ENCODE measurements around the gene PELI2. TPM values are rescaled to one million over a fixed set of nuclear protein-coding genes. Genes with fewer than 3 reads are reported as not detected.

The PELI2 gene
- total RNA-seq, 1 donor, result 14.1 TPM

- Histone ChIP-seq H3K4me3 (ENCODE audit: insufficient read depth, low read length) (no peak overlapping the region), H3K4me2 (ENCODE audit: insufficient read depth, low read length) (no peak overlapping the region), H2AFZ (ENCODE audit: low read length) (no peak overlapping the region), H3K36me3 (ENCODE audit: insufficient read depth, low read length) (no peaks in the 10 kb centered on the region), H3K79me2 (ENCODE audit: insufficient read depth, low read length) (no peaks in the 10 kb centered on the region), H3K9me3 (ENCODE audit: low read depth, low read length) (no peaks in the 10 kb centered on the region), H3K4me1 (ENCODE audit: insufficient read depth, low read length) (peaks cover 11% of the 10 kb centered on the region), H3K27me3 (ENCODE audit: insufficient read depth, low read length) (no peaks in the 10 kb centered on the region), H3K27ac (ENCODE audit: low read depth, low read length) (no peak overlapping the region), H4K20me1 (ENCODE audit: insufficient read depth, low read length) (no peaks in the 10 kb centered on the region)
- TF ChIP-seq CTCF (IDR thresholded peaks at IDR 0.05; ENCODE audit: extremely low read depth, low read depth, low read length), result no peak
- no peak for DNase-seq (ENCODE audit: insufficient read length, low spot score, missing footprints)
Observed at GRCh38 chr14:56142314-56142713, 24.1 kb downstream of the PELI2 start.

GRCh38 chr14:56143025-56143424, 24.8 kb downstream of the PELI2 start:
- no peaks in the 10 kb centered on the region for H3K36me3 ChIP-seq (ENCODE audit: insufficient read depth, low read length)
- H2AFZ ChIP-seq (ENCODE audit: low read length), result no peak overlapping the region
- H4K20me1 ChIP-seq (ENCODE audit: insufficient read depth, low read length), result no peaks in the 10 kb centered on the region
- no peak overlapping the region for H3K27ac ChIP-seq (ENCODE audit: low read depth, low read length)
- no peak for DNase-seq (ENCODE audit: insufficient read length, low spot score, missing footprints)
- peaks cover 11% of the 10 kb centered on the region for H3K4me1 ChIP-seq (ENCODE audit: insufficient read depth, low read length)
- H3K9me3 ChIP-seq (ENCODE audit: low read depth, low read length), result no peaks in the 10 kb centered on the region
- H3K79me2 ChIP-seq (ENCODE audit: insufficient read depth, low read length), result no peaks in the 10 kb centered on the region
- TF ChIP-seq CTCF (IDR thresholded peaks at IDR 0.05; ENCODE audit: extremely low read depth, low read depth, low read length), result no peak
- H3K4me2 ChIP-seq (ENCODE audit: insufficient read depth, low read length), result no peak overlapping the region
- no peak overlapping the region for H3K4me3 ChIP-seq (ENCODE audit: insufficient read depth, low read length)
- H3K27me3 ChIP-seq (ENCODE audit: insufficient read depth, low read length), result no peaks in the 10 kb centered on the region

- DNase-seq (ENCODE audit: insufficient read length, low spot score, missing footprints), result no peak
- Histone ChIP-seq H3K4me1 (ENCODE audit: insufficient read depth, low read length) (peaks cover 11% of the 10 kb centered on the region), H3K36me3 (ENCODE audit: insufficient read depth, low read length) (no peaks in the 10 kb centered on the region), H3K27ac (ENCODE audit: low read depth, low read length) (no peak overlapping the region), H2AFZ (ENCODE audit: low read length) (no peak overlapping the region), H3K79me2 (ENCODE audit: insufficient read depth, low read length) (no peaks in the 10 kb centered on the region), H4K20me1 (ENCODE audit: insufficient read depth, low read length) (no peaks in the 10 kb centered on the region), H3K4me2 (ENCODE audit: insufficient read depth, low read length) (no peak overlapping the region), H3K9me3 (ENCODE audit: low read depth, low read length) (no peaks in the 10 kb centered on the region), H3K27me3 (ENCODE audit: insufficient read depth, low read length) (no peaks in the 10 kb centered on the region), H3K4me3 (ENCODE audit: insufficient read depth, low read length) (no peak overlapping the region)
- TF ChIP-seq CTCF (IDR thresholded peaks at IDR 0.05; ENCODE audit: extremely low read depth, low read depth, low read length), result no peak
Observed at GRCh38 chr14:56144176-56144575, 26.0 kb downstream of the PELI2 start.

GRCh38 chr14:56145181-56145769, 27.1 kb downstream of the PELI2 start:
- Histone ChIP-seq H3K36me3 (ENCODE audit: insufficient read depth, low read length) (no peaks in the 10 kb centered on the region), H3K27me3 (ENCODE audit: insufficient read depth, low read length) (no peaks in the 10 kb centered on the region), H4K20me1 (ENCODE audit: insufficient read depth, low read length) (no peaks in the 10 kb centered on the region), H3K27ac (ENCODE audit: low read depth, low read length) (no peak overlapping the region), H3K79me2 (ENCODE audit: insufficient read depth, low read length) (no peaks in the 10 kb centered on the region), H3K4me1 (ENCODE audit: insufficient read depth, low read length) (peaks cover 11% of the 10 kb centered on the region), H3K4me2 (ENCODE audit: insufficient read depth, low read length) (no peak overlapping the region), H3K4me3 (ENCODE audit: insufficient read depth, low read length) (no peak overlapping the region), H3K9me3 (ENCODE audit: low read depth, low read length) (no peaks in the 10 kb centered on the region), H2AFZ (ENCODE audit: low read length) (no peak overlapping the region)
- TF ChIP-seq CTCF (IDR thresholded peaks at IDR 0.05; ENCODE audit: extremely low read depth, low read depth, low read length), result no peak
- DNase-seq (ENCODE audit: insufficient read length, low spot score, missing footprints), result no peak

Measured in osteoblast (primary cell).